Activated naive CD8-positive, alpha-beta T cell (primary cell): ENCODE results near the gene CDS1.
"Not testable (repeated sequence)": the region's sequence is repeated elsewhere in the genome, so short reads cannot be mapped to it uniquely, and the experiment has no call there.

Source experiments
- H3K27ac Mint-ChIP-seq: one replicate; pipeline ENCODE4 v1.8.0; 2021; ENCODE audit warnings: mixed read lengths
- H3K27me3 Mint-ChIP-seq: one replicate; pipeline ENCODE4 v1.8.0; 2021; ENCODE audit warnings: mixed read lengths
- H3K36me3 Mint-ChIP-seq: one replicate; pipeline ENCODE4 v1.8.0; 2021; ENCODE audit warnings: mixed read lengths
- H3K4me1 Mint-ChIP-seq: one replicate; pipeline ENCODE4 v1.8.0; 2021; ENCODE audit warnings: low read depth, mixed read lengths
- H3K4me3 Mint-ChIP-seq: one replicate; pipeline ENCODE4 v1.8.0; 2021; ENCODE audit warnings: mild to moderate bottlenecking, mixed read lengths
- H3K9me3 Mint-ChIP-seq: one replicate; pipeline ENCODE4 v1.8.0; 2021; ENCODE audit warnings: low read depth, mixed read lengths

CDS1 gene

DNA sequence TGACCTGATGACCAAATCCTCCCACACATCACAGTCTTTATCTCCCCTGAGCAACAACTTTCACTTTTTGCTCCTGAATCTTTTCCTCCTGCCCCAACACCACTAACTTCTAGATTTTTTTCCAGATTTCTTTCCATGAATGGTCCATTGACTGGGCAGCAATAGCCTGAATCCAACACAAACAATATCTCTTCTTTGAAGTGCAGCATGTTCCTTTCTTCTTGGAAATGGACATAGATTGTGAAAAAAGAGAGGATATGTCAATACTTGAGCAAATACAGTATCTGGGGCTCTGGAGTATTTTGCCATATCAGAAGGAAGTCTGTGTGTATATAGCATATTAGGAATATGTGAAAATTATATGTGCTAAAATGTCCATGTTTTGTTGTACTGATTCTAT, 55.2 kb downstream of the CDS1 start:
- Mint-ChIP-seq H3K36me3 (no peaks in the 10 kb centered on the region), H3K4me1 (no peaks in the 10 kb centered on the region), H3K9me3 (no peaks in the 10 kb centered on the region), H3K27me3 (no peaks in the 10 kb centered on the region), H3K4me3 (no peak overlapping the region), H3K27ac (no peak overlapping the region)

DNA sequence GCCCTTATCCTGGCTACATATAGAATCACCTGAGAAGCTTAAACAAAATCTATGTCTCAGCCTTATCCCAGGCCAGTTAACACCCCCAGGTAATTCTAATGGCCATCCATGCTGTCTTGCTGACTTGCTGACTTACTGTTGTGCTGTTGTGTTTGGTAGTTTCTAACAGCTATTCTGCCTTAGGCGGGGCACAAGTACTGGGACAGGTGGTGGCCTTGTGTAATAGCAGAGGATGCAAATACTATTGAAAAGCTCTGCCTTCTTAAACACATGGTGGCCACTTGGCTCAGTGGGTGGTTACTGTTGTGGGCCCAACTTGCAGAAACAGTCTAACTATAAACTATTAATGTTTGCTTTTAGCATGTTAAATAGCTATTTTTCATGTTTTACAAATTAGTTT, 56.2 kb downstream of the CDS1 start:
- no peaks in the 10 kb centered on the region for H3K36me3 Mint-ChIP-seq
- H3K9me3 Mint-ChIP-seq: no peaks in the 10 kb centered on the region

DNA sequence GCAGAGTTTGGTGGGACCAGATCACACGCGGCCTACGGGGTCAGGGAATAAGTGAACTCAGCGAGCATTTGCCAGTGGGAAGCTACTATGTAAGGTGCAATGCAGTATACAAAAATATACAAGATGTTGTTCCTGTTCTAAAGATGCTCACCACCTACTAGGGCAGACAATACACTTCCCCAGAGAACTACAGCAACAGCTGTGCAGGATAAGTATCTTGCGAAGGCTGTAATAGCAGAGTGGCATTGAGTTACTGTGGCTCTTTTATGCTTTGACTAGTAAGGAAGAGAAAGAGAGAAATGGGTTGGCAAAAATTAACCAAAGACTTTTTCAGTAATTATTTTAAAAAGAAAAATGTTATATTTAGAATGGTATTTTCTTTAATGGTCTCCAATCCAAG, 61.2 kb downstream of the CDS1 start:
- Mint-ChIP-seq H3K27me3 (no peaks in the 10 kb centered on the region), H3K36me3 (no peaks in the 10 kb centered on the region), H3K4me3 (no peak overlapping the region)

More for the DNA sequence above, 56.2 kb downstream of the CDS1 start:
- H3K4me1 Mint-ChIP-seq: no peaks in the 10 kb centered on the region
- H3K27ac Mint-ChIP-seq: no peak overlapping the region
- no peaks in the 10 kb centered on the region for H3K27me3 Mint-ChIP-seq
- no peak overlapping the region for H3K4me3 Mint-ChIP-seq

DNA sequence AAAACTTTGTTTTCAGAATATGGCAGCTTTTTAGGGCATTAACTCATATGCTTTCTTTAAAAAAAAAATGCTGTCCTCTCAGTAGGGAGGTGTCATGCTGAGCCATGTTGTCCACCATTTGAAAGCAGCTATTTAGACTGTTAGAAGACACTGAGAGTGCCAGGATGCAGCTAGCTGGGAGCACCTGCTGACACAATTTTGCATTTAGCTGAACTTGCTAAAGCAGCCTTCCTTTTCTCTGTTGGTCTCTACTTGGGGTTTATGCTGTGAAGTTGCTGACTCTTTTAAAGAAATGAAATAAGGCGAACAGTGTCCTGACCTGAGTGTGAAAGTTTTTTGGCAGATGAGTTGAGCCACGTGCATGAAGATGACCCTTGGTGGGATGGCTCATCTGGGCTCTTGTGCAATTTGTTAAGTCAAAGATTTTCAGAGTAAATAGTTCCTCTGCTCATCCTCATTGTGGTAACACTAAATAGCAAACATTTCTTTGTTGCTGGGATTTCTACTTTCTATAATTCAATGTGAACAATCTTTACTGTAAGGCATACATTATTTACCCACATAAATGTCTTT, 64.5 kb downstream of the CDS1 start:
- peaks cover 2% of the 10 kb centered on the region for H3K36me3 Mint-ChIP-seq
- H3K27ac Mint-ChIP-seq: no peak overlapping the region
- no peak overlapping the region for H3K4me3 Mint-ChIP-seq
- no peaks in the 10 kb centered on the region for H3K27me3 Mint-ChIP-seq
- H3K4me1 Mint-ChIP-seq: no peaks in the 10 kb centered on the region
- H3K9me3 Mint-ChIP-seq: no peaks in the 10 kb centered on the region

More for the DNA sequence above, 61.2 kb downstream of the CDS1 start:
- no peaks in the 10 kb centered on the region for H3K4me1 Mint-ChIP-seq
- H3K27ac Mint-ChIP-seq: no peak overlapping the region
- H3K9me3 Mint-ChIP-seq: no peaks in the 10 kb centered on the region

DNA sequence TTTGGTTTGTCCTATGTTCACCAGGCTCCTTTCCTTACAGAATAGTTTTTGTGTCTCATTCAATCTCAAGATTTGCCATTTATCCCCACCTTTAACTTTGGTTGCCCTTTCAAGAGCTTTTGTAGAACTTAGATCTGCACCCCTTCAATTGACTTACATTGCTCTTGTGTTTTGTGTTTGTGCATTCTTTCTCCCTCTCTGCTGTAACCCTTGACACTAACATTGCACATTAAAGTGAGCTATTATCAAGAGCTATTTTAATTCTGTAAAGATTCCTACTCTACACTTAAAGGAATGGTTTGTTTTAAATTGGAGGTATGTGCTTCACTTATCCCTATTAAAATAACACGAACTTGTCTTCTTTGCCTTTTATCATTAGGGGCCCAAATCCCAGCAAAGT, 65.3 kb downstream of the CDS1 start:
- no peak overlapping the region for H3K4me3 Mint-ChIP-seq
- no peaks in the 10 kb centered on the region for H3K27me3 Mint-ChIP-seq
- no peak overlapping the region for H3K27ac Mint-ChIP-seq
- H3K4me1 Mint-ChIP-seq: no peaks in the 10 kb centered on the region
- peaks cover 2% of the 10 kb centered on the region for H3K36me3 Mint-ChIP-seq
- no peaks in the 10 kb centered on the region for H3K9me3 Mint-ChIP-seq

- Mint-ChIP-seq H3K4me1 (no peaks in the 10 kb centered on the region), H3K27ac (no peak overlapping the region), H3K36me3 (peaks cover 2% of the 10 kb centered on the region), H3K27me3 (peaks cover under 1% of the 10 kb centered on the region), H3K4me3 (no peak overlapping the region), H3K9me3 (no peaks in the 10 kb centered on the region)
These were observed 66.1 kb downstream of the CDS1 start for GRCh38 chr4:84648863-84649647.

- H3K27ac Mint-ChIP-seq: no peak overlapping the region
These were observed 68.6 kb downstream of the CDS1 start for GRCh38 chr4:84651499-84651898.

GRCh38 chr4:84652478-84652877, 69.6 kb downstream of the CDS1 start:
- Mint-ChIP-seq H3K36me3 (peaks cover 2% of the 10 kb centered on the region), H3K9me3 (no peaks in the 10 kb centered on the region), H3K4me1 (no peaks in the 10 kb centered on the region), H3K27me3 (peaks cover 3% of the 10 kb centered on the region), H3K27ac (no peak overlapping the region), H3K4me3 (no peak overlapping the region)

More at GRCh38 chr4:84651499-84651898, 68.6 kb downstream of the CDS1 start:
- H3K4me3 Mint-ChIP-seq: no peak overlapping the region
- no peaks in the 10 kb centered on the region for H3K4me1 Mint-ChIP-seq
- peaks cover 2% of the 10 kb centered on the region for H3K36me3 Mint-ChIP-seq
- H3K9me3 Mint-ChIP-seq: no peaks in the 10 kb centered on the region
- H3K27me3 Mint-ChIP-seq: peaks cover 3% of the 10 kb centered on the region

- Mint-ChIP-seq H3K36me3 (no peaks in the 10 kb centered on the region), H3K27me3 (peaks cover 1% of the 10 kb centered on the region), H3K27ac (no peak overlapping the region), H3K4me3 (no peak overlapping the region), H3K9me3 (no peaks in the 10 kb centered on the region), H3K4me1 (no peaks in the 10 kb centered on the region)
These were observed 77.7 kb downstream of the CDS1 start for GRCh38 chr4:84660606-84661005.

DNA sequence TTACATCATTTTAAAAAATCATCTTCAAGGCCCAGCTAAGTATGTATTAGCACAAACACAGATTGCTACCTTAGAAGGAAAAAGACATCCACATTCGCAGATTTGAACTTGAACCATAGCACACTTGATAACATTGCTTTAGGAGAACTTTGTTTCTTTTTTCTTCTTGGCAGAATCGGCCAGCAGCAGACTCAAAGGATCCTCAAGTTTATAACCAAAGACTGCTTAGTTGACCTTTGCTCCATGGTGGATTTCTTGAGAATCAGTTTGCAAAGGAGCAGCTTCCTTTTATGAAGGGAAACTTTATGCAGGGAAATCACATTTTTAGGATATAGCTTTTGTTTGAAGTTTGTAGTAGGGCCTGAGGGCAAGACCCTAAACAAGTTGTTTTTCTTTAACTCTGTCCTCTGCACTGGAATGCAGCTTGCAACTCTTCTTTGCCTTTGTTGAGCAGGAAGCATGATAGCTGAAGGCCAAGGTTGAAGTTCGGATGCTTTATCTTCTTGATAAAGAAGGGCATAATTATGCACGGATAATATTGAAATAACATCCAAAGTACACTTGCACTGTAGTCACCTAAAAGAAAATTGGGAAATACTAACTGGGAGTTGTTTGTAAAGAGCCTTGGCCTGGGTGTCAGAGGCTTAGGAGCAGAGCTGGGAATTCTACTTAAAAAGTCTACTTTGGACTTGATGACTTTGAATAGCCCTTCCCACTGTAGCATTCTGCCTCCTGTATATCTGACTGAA, 78.4 kb downstream of the CDS1 start:
- Mint-ChIP-seq H3K9me3 (no peaks in the 10 kb centered on the region), H3K36me3 (no peaks in the 10 kb centered on the region), H3K4me1 (no peaks in the 10 kb centered on the region), H3K27me3 (no peaks in the 10 kb centered on the region), H3K4me3 (no peak overlapping the region), H3K27ac (no peak overlapping the region)

GRCh38 chr4:84664767-84665166, 81.8 kb downstream of the CDS1 start:
- H3K27me3 Mint-ChIP-seq, H3K4me1 Mint-ChIP-seq, H3K36me3 Mint-ChIP-seq, H3K9me3 Mint-ChIP-seq, H3K27ac Mint-ChIP-seq, H3K4me3 Mint-ChIP-seq: not testable (repeated sequence)

DNA sequence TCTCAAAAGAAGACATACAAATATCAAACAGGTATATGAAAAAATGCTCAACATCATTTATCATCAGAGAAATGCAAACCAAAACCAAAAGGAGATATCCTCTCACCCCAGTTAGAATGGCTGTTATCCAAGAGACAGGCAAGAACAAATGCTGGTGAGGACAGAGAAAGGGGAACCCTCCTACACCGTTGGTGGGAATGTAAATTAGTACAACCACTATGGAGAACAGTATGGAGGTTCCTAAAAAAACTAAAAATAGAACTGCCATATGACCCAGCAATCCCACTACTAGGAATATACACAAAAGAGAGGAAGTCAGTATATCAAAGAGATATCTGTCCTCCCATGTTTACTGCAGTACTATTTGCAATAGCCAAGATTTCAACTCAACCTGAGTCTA, 83.5 kb downstream of the CDS1 start:
- Mint-ChIP-seq H3K9me3 (no peaks in the 10 kb centered on the region), H3K4me1 (no peaks in the 10 kb centered on the region), H3K36me3 (no peaks in the 10 kb centered on the region), H3K27ac (no peak overlapping the region), H3K4me3 (no peak overlapping the region), H3K27me3 (no peaks in the 10 kb centered on the region)

GRCh38 chr4:84669201-84669600, 86.3 kb downstream of the CDS1 start:
- Mint-ChIP-seq H3K4me3 (no peak overlapping the region), H3K27ac (no peak overlapping the region), H3K4me1 (no peaks in the 10 kb centered on the region), H3K27me3 (no peaks in the 10 kb centered on the region), H3K36me3 (no peaks in the 10 kb centered on the region), H3K9me3 (no peaks in the 10 kb centered on the region)

DNA sequence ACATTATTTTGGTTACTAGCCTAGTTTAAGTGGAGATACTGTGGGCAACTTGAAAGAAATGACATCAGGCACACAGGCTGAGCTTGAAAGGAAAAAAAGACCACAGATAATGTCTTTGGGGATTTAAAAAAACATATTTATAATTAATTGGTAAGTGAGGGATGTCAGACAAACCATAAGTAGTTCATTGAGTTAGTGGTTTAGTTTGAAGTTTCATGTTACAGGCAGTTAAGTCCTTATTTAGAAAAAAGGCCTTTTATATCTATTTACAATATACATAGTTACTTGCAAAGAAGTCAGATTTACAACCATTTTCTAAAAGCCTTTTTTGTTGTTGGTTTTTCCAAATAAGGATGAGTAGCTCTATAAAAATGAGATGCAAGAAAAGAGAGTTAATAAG, 89.2 kb downstream of the CDS1 start:
- Mint-ChIP-seq H3K4me3 (no peak overlapping the region), H3K36me3 (no peaks in the 10 kb centered on the region), H3K4me1 (no peaks in the 10 kb centered on the region), H3K27ac (no peak overlapping the region), H3K9me3 (no peaks in the 10 kb centered on the region), H3K27me3 (no peaks in the 10 kb centered on the region)

DNA sequence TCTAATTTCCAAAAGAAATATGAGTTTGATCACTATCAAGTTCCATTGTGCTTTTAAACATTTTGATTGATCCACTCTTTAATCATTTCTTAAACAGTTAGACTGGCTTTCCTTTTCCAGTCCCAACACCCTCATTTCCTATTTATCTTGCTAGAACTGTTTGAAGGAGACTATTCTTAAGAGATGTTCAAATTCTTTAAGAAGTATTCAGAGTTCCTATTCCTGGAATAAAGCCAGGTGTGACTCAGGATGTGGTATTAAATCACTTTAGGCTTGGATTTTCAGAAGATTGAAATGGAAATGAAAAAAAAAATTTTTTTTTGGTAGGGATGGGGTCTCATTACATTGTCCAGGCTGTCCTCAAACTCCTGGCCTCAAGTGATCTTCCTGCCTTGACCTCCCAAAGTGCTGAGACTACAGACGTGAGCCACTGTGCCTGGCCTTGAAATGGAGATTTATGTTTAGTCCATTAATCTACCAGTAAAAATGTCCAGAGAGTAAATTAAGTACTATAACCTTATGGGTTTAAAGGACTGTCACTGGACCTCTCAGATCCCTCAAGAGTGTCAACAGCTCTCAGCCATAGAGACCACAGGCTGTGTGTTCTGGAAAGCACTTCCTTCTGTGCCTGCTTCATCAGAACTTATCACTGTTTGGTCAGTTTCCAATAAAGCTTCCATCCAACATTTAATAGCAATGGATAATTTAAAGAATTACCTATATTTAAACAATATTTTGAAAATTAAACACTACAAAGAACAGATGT, 90.7 kb downstream of the CDS1 start:
- Mint-ChIP-seq H3K4me3 (no peak overlapping the region), H3K27ac (no peak overlapping the region), H3K27me3 (no peaks in the 10 kb centered on the region), H3K9me3 (no peaks in the 10 kb centered on the region), H3K36me3 (no peaks in the 10 kb centered on the region), H3K4me1 (no peaks in the 10 kb centered on the region)
